Measurements from ENCODE around the gene POC5. TPM values are rescaled to one million over a fixed set of nuclear protein-coding genes. Genes with fewer than 3 reads are reported as not detected.

The POC5 gene, protein sequence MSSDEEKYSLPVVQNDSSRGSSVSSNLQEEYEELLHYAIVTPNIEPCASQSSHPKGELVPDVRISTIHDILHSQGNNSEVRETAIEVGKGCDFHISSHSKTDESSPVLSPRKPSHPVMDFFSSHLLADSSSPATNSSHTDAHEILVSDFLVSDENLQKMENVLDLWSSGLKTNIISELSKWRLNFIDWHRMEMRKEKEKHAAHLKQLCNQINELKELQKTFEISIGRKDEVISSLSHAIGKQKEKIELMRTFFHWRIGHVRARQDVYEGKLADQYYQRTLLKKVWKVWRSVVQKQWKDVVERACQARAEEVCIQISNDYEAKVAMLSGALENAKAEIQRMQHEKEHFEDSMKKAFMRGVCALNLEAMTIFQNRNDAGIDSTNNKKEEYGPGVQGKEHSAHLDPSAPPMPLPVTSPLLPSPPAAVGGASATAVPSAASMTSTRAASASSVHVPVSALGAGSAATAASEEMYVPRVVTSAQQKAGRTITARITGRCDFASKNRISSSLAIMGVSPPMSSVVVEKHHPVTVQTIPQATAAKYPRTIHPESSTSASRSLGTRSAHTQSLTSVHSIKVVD
- total RNA-seq, result 7.0 and 11.7 TPM in 2 replicates

GRCh38 chr5:75717082-75717922 is at the start of gene POC5:
POC5 (minus strand) TSS chr5:75717437; CDS start chr5:75712937, 4,500 bp downstream.

Small RNA genes within 50 kb of the gene (small RNA-seq; reads per million reads assigned to genes)
- not detected for gene RNU6-680P

Other genes with a start within 250 kb of the POC5 start
- gene CERT1, start 205.8 kb downstream of the POC5 start, total RNA-seq, result 24.0 and 31.2 TPM in 2 replicates
- gene POLK, start 205.5 kb downstream of the POC5 start, total RNA-seq, result 29.4 and 33.4 TPM in 2 replicates
- 0.20 and 0.37 TPM in 2 replicates for gene ANKDD1B, start 106.0 kb downstream of the POC5 start, total RNA-seq

Measured in subcutaneous preadipocyte (primary cell).